ENCODE data around the gene LIPH. TPM values are rescaled to one million over a fixed set of nuclear protein-coding genes. Genes with fewer than 3 reads are reported as not detected.

The LIPH gene
- under 0.01 and 1.5 TPM in 2 replicates for total RNA-seq

DNA sequence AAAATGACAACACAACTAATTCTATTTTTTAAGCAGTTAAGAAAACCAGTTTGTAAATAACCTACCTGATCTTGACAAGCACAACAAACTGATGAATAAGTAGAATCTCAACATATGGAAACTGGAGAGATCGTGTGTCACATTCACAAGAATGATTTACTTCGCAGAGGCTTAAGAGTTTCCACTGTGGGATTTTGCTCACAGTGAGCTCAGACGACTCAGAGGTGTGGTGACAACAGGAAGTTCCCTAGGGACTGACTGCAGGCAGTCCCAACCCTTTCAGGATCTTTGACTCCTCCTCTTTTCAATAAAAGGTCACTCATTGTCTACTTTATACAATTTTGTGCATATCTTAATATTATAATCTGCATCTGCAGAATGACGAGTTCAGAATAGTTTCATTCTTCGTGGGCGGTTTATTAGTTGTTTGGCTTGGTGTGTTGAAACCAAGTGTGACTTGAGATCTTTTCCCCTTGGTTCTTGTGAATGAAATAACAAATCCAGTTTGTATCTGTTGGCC, at the start of gene LIPH:
TSS of gene LIPH (minus strand) at position 231 of the 520 bp plus-strand sequence. CDS start at position 114, 117 bp downstream.

DNA sequence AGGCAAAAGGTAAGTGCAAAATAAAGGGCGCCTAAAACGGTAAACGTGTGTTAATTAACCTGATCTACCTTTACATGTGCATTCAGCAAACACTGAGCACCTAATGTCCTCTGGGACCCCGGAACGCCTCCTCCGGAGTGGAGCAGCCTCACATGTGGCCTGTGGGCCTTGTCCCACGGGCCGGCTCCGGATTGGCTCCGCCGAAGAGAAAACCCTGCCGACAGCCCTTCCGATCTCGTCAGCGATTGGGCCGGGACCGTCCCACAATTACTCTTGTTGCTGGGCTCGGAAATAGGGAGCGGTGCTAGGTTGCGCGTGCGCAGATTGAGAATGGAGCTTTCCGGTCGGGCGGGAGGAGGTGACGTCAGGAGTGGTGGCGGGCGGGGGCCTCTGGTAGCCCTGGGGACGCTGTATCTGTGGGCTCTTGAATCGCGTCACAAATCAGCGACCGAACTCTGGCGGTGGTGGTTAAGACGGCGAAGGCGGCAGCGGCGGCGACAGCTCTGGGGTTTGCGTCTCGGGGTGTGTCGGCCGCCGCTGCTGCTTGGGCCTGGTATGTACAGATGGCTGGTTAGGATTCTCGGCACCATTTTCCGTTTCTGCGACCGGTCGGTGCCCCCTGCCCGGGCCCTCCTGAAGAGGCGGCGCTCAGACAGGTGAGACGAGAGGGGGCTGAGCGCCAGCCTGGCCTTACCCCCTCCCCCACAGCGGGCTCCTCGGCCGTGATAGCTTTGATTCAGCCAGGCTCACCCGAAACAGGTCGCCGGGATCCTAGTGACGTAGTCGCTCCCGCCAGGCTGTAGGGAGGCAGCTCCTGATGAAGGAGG, 33.7 kb upstream of the LIPH start, which contains the start of gene SENP2:
TSS of gene SENP2 (plus strand) at position 437 of the 827 bp plus-strand sequence. CDS start at position 556, 119 bp downstream.

DNA sequence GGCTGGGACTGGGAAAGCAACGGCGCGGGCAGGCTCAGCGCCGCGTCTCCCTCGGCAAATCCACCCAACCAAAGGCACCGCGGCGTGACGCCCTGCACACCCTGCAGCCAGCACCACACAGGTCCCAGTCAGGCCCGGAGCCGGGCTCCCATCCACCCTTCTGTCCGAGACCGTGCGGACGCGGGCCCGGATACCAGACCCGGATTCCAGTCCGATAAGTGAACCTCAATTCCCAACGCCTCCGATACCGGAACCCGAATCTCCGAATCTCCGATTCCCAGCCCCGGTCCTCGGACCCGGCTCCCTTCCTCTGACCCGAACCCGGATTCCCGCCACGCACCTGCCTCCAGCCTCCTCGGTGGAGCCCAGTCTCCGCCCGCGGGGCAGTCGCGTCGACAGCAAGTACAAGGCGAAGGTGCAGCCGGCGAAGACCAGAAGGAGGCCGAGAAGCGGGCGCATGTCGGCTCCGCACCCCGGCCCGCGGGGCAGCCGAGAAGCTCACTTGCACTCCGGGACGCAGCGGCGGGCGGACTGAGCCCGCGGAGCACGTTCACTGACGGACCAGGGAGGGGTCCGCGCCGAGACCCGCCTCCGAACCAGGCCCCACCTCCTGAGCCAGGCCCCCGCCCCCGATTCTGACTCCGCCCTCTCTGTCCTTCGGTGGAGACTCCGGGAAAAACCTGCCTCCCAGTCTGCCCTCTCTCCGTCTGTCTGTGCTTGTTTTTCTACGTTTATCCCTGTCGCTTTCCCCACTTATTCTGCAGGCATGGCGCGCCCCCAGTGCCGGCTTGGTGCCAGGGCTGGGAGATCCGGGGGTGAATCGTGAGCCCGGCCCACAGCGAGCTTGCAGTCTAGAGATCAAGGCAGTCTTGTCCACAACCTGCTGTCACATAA, 53.6 kb downstream of the LIPH start, which contains the start of gene TMEM41A:
TSS of gene TMEM41A (minus strand) at position 533 of the 894 bp plus-strand sequence. CDS start at position 459, 74 bp downstream.

Other genes with a start within 250 kb of the LIPH start
- gene MAP3K13, start 189.5 kb downstream of the LIPH start, total RNA-seq, result 10.4 and 21.4 TPM in 2 replicates
- 10.6 and 12.8 TPM in 2 replicates for gene TMEM41A, start 53.6 kb downstream of the LIPH start, total RNA-seq
- gene SENP2, start 33.7 kb upstream of the LIPH start, total RNA-seq, result 15.8 and 21.8 TPM in 2 replicates